Liver (tissue), 9 donors: ENCODE data around the gene RNFT2. TPM values are rescaled to one million over a fixed set of nuclear protein-coding genes. Genes with fewer than 3 reads are reported as not detected.

Source experiments
- DNase-seq: peaks from one replicate; pipeline ENCODE4 v3.0.0-alpha.2; 2017; ENCODE audit warnings: low spot score
- H3K27ac ChIP-seq, 2 donors: one replicate each; pipeline ENCODE4 v1.7.0; 2013; ENCODE audit warnings: inconsistent platforms in 2 of 2, low read length in 2 of 2, control low read depth in 1 of 2, low read depth in 1 of 2, mild to moderate bottlenecking in 1 of 2
- H3K27me3 ChIP-seq, 4 donors: one replicate each; pipeline versions ENCODE4 v1.6.1 to v1.7.0; 2013; ENCODE audit warnings: low read length in 3 of 4, inconsistent platforms in 1 of 4, mild to moderate bottlenecking in 1 of 4, moderate library complexity in 1 of 4; ENCODE audit not compliant: control insufficient read depth in 4 of 4, insufficient read depth in 4 of 4
- H3K36me3 ChIP-seq, 4 donors: one replicate each; pipeline versions ENCODE4 v1.6.1 to v1.7.0; 2013; ENCODE audit warnings: low read length in 3 of 4, mild to moderate bottlenecking in 3 of 4, low read depth in 1 of 4, moderate library complexity in 1 of 4; ENCODE audit not compliant: control insufficient read depth in 4 of 4, insufficient read depth in 3 of 4
- H3K4me1 ChIP-seq, 4 donors: one replicate each; pipeline versions ENCODE4 v1.6.1 to v1.7.0; 2013; ENCODE audit warnings: low read length in 3 of 4, mild to moderate bottlenecking in 3 of 4, moderate library complexity in 1 of 4; ENCODE audit not compliant: control insufficient read depth in 4 of 4, insufficient read depth in 4 of 4
- H3K4me3 ChIP-seq, 3 donors: one replicate each; pipeline versions ENCODE4 v1.6.1 to v1.7.0; 2013; ENCODE audit warnings: low read length in 3 of 3, control low read depth in 1 of 3, low read depth in 1 of 3, mild to moderate bottlenecking in 1 of 3
- H3K9ac ChIP-seq, 2 donors: one replicate each; pipeline ENCODE4 v1.7.0; 2013; ENCODE audit warnings: low read length in 2 of 2, mild to moderate bottlenecking in 2 of 2, moderate library complexity in 2 of 2, control low read depth in 1 of 2, low read depth in 1 of 2
- H3K9me3 ChIP-seq, 4 donors: one replicate each; pipeline versions ENCODE4 v1.6.1 to v1.7.0; 2013; ENCODE audit warnings: low read length in 3 of 4; ENCODE audit not compliant: control insufficient read depth in 4 of 4
- ATF3 ChIP-seq: IDR thresholded peaks from 2 replicates; pipeline ENCODE4 v1.6.1; 2016; ENCODE audit warnings: antibody characterized with exemption
- CTCF ChIP-seq: fragments of 150-350 bp; IDR thresholded peaks from 2 replicates; pipeline ENCODE4 v1.5.1; 2017; ENCODE audit warnings: improper control_type of control experiment, low read depth, low read length; ENCODE audit not compliant: missing input control
- FOXA1 ChIP-seq: IDR thresholded peaks from 2 replicates; pipeline ENCODE4 v1.6.1; 2016; ENCODE audit warnings: antibody characterized with exemption
- FOXA2 ChIP-seq: IDR thresholded peaks from 2 replicates; pipeline ENCODE4 v1.6.1; 2016; ENCODE audit warnings: antibody characterized with exemption
- GABPA ChIP-seq, 2 donors: IDR thresholded peaks in 1 of 2; conservative IDR thresholded peaks in 1 of 2; 2 replicates each; pipeline ENCODE4 v1.6.1; 2016; ENCODE audit warnings: antibody characterized with exemption in 2 of 2, mild to moderate bottlenecking in 1 of 2, moderate library complexity in 1 of 2
- HNF4A ChIP-seq, 2 donors: conservative IDR thresholded peaks; 2 replicates each; pipeline ENCODE4 v1.6.1; 2016; ENCODE audit warnings: antibody characterized with exemption in 2 of 2, mild to moderate bottlenecking in 2 of 2
- HNF4G ChIP-seq: IDR thresholded peaks from 2 replicates; pipeline ENCODE4 v1.6.1; 2016; ENCODE audit warnings: antibody characterized with exemption
- JUND ChIP-seq, 2 donors: IDR thresholded peaks; 2 replicates each; pipeline ENCODE4 v1.6.1; 2016; ENCODE audit warnings: antibody characterized with exemption in 2 of 2
- MAX ChIP-seq: IDR thresholded peaks from 2 replicates; pipeline ENCODE4 v1.6.1; 2016; ENCODE audit warnings: antibody characterized with exemption
- NR2F2 ChIP-seq: IDR thresholded peaks from 2 replicates; pipeline ENCODE4 v1.6.1; 2016; ENCODE audit warnings: antibody characterized with exemption
- RAD21 ChIP-seq, 2 donors: IDR thresholded peaks; 2 replicates each; pipeline ENCODE4 v1.6.1; 2016; ENCODE audit warnings: antibody characterized with exemption in 2 of 2, mild to moderate bottlenecking in 2 of 2
- REST ChIP-seq: IDR thresholded peaks from 2 replicates; pipeline ENCODE4 v1.6.1; 2016; ENCODE audit warnings: antibody characterized with exemption, mild to moderate bottlenecking
- RXRA ChIP-seq, 2 donors: IDR thresholded peaks; 2 replicates each; pipeline ENCODE4 v1.6.1; 2017 to 2018; ENCODE audit warnings: antibody characterized with exemption in 2 of 2, mild to moderate bottlenecking in 1 of 2
- TAF1 ChIP-seq: conservative IDR thresholded peaks from 2 replicates; pipeline ENCODE4 v1.6.1; 2016; ENCODE audit warnings: antibody characterized with exemption, mild to moderate bottlenecking
- YY1 ChIP-seq: IDR thresholded peaks from 2 replicates; pipeline ENCODE4 v1.6.1; 2016; ENCODE audit warnings: antibody characterized with exemption, mild to moderate bottlenecking
- WGBS: extraction: QIAGEN DNeasy Blood & Tissue Kit; methylation state at CpG from one replicate; pipeline ENCODE4 v1.1.7; 2013; 5-methylcytosine and 5-hydroxymethylcytosine counted together
- polyA plus RNA-seq, 2 donors: library from polyadenylated mRNA; stranded (reverse) in 1 of 2; unstranded in 1 of 2; fragments of 200-250 nt in 1 of 2; fragments of >200 nt in 1 of 2; fragmentation: Nextera tagmentation in 1 of 2; extraction: Ambion mirVana in 1 of 2; gene quantifications; one replicate each; pipeline versions ENCODE4 v1.2.1 to v1.2.3, GENCODE V29; 2013 to 2015
- total RNA-seq, 2 donors: library from RNA; depleted of rRNA; stranded (reverse); fragments of >200 nt; gene quantifications; one replicate each; pipeline ENCODE4 v1.2.3, GENCODE V29; 2014
- donor health status: healthy.
- donor health status: healthy.
- donor health status: healthy.
- donor health status: healthy.
- donor health status: healthy.

Gene RNFT2
- total and polyA plus RNA-seq, 4 donors: 0.13 to 1.4 (median 0.19) TPM

DNA sequence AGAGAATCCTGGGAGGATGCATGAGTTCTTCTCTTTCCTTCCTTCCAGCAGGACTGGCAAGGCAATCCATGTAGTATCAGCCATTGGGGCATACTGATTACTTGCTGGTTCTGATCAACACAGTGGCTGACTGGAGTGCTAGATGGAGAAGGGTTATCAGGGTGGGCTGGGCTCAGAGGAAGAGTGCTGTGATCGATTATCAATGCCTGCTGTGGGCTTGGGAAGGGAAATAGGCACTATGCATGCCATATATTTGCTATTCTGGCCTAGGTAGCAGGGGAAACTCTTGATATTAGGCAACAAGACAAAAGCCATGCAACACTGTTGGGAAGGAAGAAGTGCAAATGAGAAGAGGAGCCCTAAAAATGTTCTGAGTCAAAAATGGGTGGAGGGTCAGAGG is 97.4 kb downstream of the RNFT2 start:
- Histone ChIP-seq H3K27me3 (no peaks in the 10 kb centered on the region), H3K9ac (no peak overlapping the region), H3K4me1 (no peaks in the 10 kb centered on the region), H3K4me3 (no peak overlapping the region), H3K36me3 (no peaks in the 10 kb centered on the region), H3K9me3 (no peaks in the 10 kb centered on the region), H3K27ac (no peak overlapping the region)
- DNase-seq: no peak
- WGBS: 76% methylated on average over 1 of the region's 1 CpG
- TF ChIP-seq FOXA2 (no peak), YY1 (no peak), RAD21 (IDR thresholded peaks at IDR 0.05) (no peak), CTCF (no peak), REST (no peak), RXRA (IDR thresholded peaks at IDR 0.05) (no peak), HNF4G (no peak), MAX (no peak), FOXA1 (no peak), HNF4A (conservative IDR thresholded peaks at IDR 0.05) (no peak), NR2F2 (no peak), GABPA (IDR thresholded peaks at IDR 0.05 in 1 of 2, conservative IDR thresholded peaks at IDR 0.05 in 1 of 2) (no peak)

DNA sequence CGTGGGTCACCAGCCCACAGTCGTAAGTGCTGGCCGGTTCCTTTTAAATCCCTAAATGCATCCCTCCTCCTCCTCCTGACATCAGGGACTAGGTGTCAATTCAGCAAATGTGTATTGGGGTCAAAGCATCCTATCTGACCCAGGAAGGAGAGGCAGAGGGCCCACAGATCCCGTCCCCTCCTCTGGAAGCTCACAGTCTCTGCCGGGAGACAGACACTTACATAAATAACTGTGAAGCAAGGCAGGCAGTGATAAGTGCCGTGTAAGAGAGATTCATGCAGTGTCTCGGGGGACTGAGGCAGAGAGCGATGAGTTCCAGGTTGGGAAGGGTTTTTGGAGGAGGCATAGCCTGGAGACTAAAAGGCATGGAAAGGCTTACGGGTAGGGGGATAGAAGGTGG is 99.0 kb downstream of the RNFT2 start:
- Histone ChIP-seq H3K9ac (no peak overlapping the region), H3K36me3 (no peaks in the 10 kb centered on the region), H3K27me3 (no peaks in the 10 kb centered on the region), H3K4me3 (no peak overlapping the region), H3K27ac (no peak overlapping the region), H3K9me3 (no peaks in the 10 kb centered on the region), H3K4me1 (no peaks in the 10 kb centered on the region)
- TF ChIP-seq TAF1: no peak
- 83% methylated on average over 9 of the region's 9 CpGs for WGBS
- DNase-seq: no peak

- H3K4me3 ChIP-seq: no peak overlapping the region
- 87% methylated on average over 4 of the region's 4 CpGs for WGBS
- DNase-seq: no peak
- H3K36me3 ChIP-seq: no peaks in the 10 kb centered on the region
- no peaks in the 10 kb centered on the region for H3K27me3 ChIP-seq
- H3K27ac ChIP-seq: no peak overlapping the region
- no peak overlapping the region for H3K9ac ChIP-seq
- no peaks in the 10 kb centered on the region for H3K9me3 ChIP-seq
- no peaks in the 10 kb centered on the region for H3K4me1 ChIP-seq
- no peak for TF ChIP-seq ATF3
- TF ChIP-seq RXRA (IDR thresholded peaks at IDR 0.05): no peak
- TF ChIP-seq NR2F2: no peak
- TF ChIP-seq FOXA2: no peak
- TF ChIP-seq CTCF: no peak
- TF ChIP-seq GABPA (IDR thresholded peaks at IDR 0.05 in 1 of 2, conservative IDR thresholded peaks at IDR 0.05 in 1 of 2): no peak
- no peak for TF ChIP-seq HNF4A (conservative IDR thresholded peaks at IDR 0.05)
- TF ChIP-seq TAF1: no peak
- no peak for TF ChIP-seq MAX
- no peak for TF ChIP-seq RAD21 (IDR thresholded peaks at IDR 0.05)
- TF ChIP-seq REST: no peak
- no peak for TF ChIP-seq HNF4G
- no peak for TF ChIP-seq JUND (IDR thresholded peaks at IDR 0.05)
- TF ChIP-seq YY1: no peak
Measured at GRCh38 chr12:116838365-116838764, 100.2 kb downstream of the RNFT2 start.
